Liver (tissue), 9 donors: ENCODE data around the gene SYTL1. TPM values are rescaled to one million over a fixed set of nuclear protein-coding genes. Genes with fewer than 3 reads are reported as not detected.

ENCODE experiments used
- DNase-seq: peaks from one replicate; pipeline ENCODE4 v3.0.0-alpha.2; 2017; ENCODE audit warnings: low spot score
- H3K27ac ChIP-seq, 2 donors: one replicate each; pipeline ENCODE4 v1.7.0; 2013; ENCODE audit warnings: inconsistent platforms in 2 of 2, low read length in 2 of 2, control low read depth in 1 of 2, low read depth in 1 of 2, mild to moderate bottlenecking in 1 of 2
- H3K27me3 ChIP-seq, 4 donors: one replicate each; pipeline versions ENCODE4 v1.6.1 to v1.7.0; 2013; ENCODE audit warnings: low read length in 3 of 4, inconsistent platforms in 1 of 4, mild to moderate bottlenecking in 1 of 4, moderate library complexity in 1 of 4; ENCODE audit not compliant: control insufficient read depth in 4 of 4, insufficient read depth in 4 of 4
- H3K36me3 ChIP-seq, 4 donors: one replicate each; pipeline versions ENCODE4 v1.6.1 to v1.7.0; 2013; ENCODE audit warnings: low read length in 3 of 4, mild to moderate bottlenecking in 3 of 4, low read depth in 1 of 4, moderate library complexity in 1 of 4; ENCODE audit not compliant: control insufficient read depth in 4 of 4, insufficient read depth in 3 of 4
- H3K4me1 ChIP-seq, 4 donors: one replicate each; pipeline versions ENCODE4 v1.6.1 to v1.7.0; 2013; ENCODE audit warnings: low read length in 3 of 4, mild to moderate bottlenecking in 3 of 4, moderate library complexity in 1 of 4; ENCODE audit not compliant: control insufficient read depth in 4 of 4, insufficient read depth in 4 of 4
- H3K4me3 ChIP-seq, 3 donors: one replicate each; pipeline versions ENCODE4 v1.6.1 to v1.7.0; 2013; ENCODE audit warnings: low read length in 3 of 3, control low read depth in 1 of 3, low read depth in 1 of 3, mild to moderate bottlenecking in 1 of 3
- H3K9ac ChIP-seq, 2 donors: one replicate each; pipeline ENCODE4 v1.7.0; 2013; ENCODE audit warnings: low read length in 2 of 2, mild to moderate bottlenecking in 2 of 2, moderate library complexity in 2 of 2, control low read depth in 1 of 2, low read depth in 1 of 2
- H3K9me3 ChIP-seq, 4 donors: one replicate each; pipeline versions ENCODE4 v1.6.1 to v1.7.0; 2013; ENCODE audit warnings: low read length in 3 of 4; ENCODE audit not compliant: control insufficient read depth in 4 of 4
- ATF3 ChIP-seq: IDR thresholded peaks from 2 replicates; pipeline ENCODE4 v1.6.1; 2016; ENCODE audit warnings: antibody characterized with exemption
- EGR1 ChIP-seq, 2 donors: IDR thresholded peaks; 2 replicates each; pipeline ENCODE4 v1.6.1; 2016 to 2018; ENCODE audit warnings: antibody characterized with exemption in 2 of 2, low read depth in 2 of 2
- FOXA1 ChIP-seq: IDR thresholded peaks from 2 replicates; pipeline ENCODE4 v1.6.1; 2016; ENCODE audit warnings: antibody characterized with exemption
- FOXA2 ChIP-seq: IDR thresholded peaks from 2 replicates; pipeline ENCODE4 v1.6.1; 2016; ENCODE audit warnings: antibody characterized with exemption
- GABPA ChIP-seq, 2 donors: IDR thresholded peaks in 1 of 2; conservative IDR thresholded peaks in 1 of 2; 2 replicates each; pipeline ENCODE4 v1.6.1; 2016; ENCODE audit warnings: antibody characterized with exemption in 2 of 2, mild to moderate bottlenecking in 1 of 2, moderate library complexity in 1 of 2
- HNF4A ChIP-seq, 2 donors: conservative IDR thresholded peaks; 2 replicates each; pipeline ENCODE4 v1.6.1; 2016; ENCODE audit warnings: antibody characterized with exemption in 2 of 2, mild to moderate bottlenecking in 2 of 2
- HNF4G ChIP-seq: IDR thresholded peaks from 2 replicates; pipeline ENCODE4 v1.6.1; 2016; ENCODE audit warnings: antibody characterized with exemption
- JUND ChIP-seq, 2 donors: IDR thresholded peaks; 2 replicates each; pipeline ENCODE4 v1.6.1; 2016; ENCODE audit warnings: antibody characterized with exemption in 2 of 2
- MAX ChIP-seq: IDR thresholded peaks from 2 replicates; pipeline ENCODE4 v1.6.1; 2016; ENCODE audit warnings: antibody characterized with exemption
- NR2F2 ChIP-seq: IDR thresholded peaks from 2 replicates; pipeline ENCODE4 v1.6.1; 2016; ENCODE audit warnings: antibody characterized with exemption
- RAD21 ChIP-seq, 2 donors: IDR thresholded peaks; 2 replicates each; pipeline ENCODE4 v1.6.1; 2016; ENCODE audit warnings: antibody characterized with exemption in 2 of 2, mild to moderate bottlenecking in 2 of 2
- REST ChIP-seq: IDR thresholded peaks from 2 replicates; pipeline ENCODE4 v1.6.1; 2016; ENCODE audit warnings: antibody characterized with exemption, mild to moderate bottlenecking
- RXRA ChIP-seq, 2 donors: IDR thresholded peaks; 2 replicates each; pipeline ENCODE4 v1.6.1; 2017 to 2018; ENCODE audit warnings: antibody characterized with exemption in 2 of 2, mild to moderate bottlenecking in 1 of 2
- SP1 ChIP-seq: IDR thresholded peaks from 2 replicates; pipeline ENCODE4 v1.6.1; 2018; ENCODE audit warnings: antibody characterized with exemption, mild to moderate bottlenecking
- TAF1 ChIP-seq: conservative IDR thresholded peaks from 2 replicates; pipeline ENCODE4 v1.6.1; 2016; ENCODE audit warnings: antibody characterized with exemption, mild to moderate bottlenecking
- YY1 ChIP-seq: IDR thresholded peaks from 2 replicates; pipeline ENCODE4 v1.6.1; 2016; ENCODE audit warnings: antibody characterized with exemption, mild to moderate bottlenecking
- ZBTB33 ChIP-seq: IDR thresholded peaks from 2 replicates; pipeline ENCODE4 v1.6.1; 2016; ENCODE audit warnings: antibody characterized with exemption
- WGBS: extraction: QIAGEN DNeasy Blood & Tissue Kit; methylation state at CpG from one replicate; pipeline ENCODE4 v1.1.7; 2013; 5-methylcytosine and 5-hydroxymethylcytosine counted together
- polyA plus RNA-seq, 2 donors: library from polyadenylated mRNA; stranded (reverse) in 1 of 2; unstranded in 1 of 2; fragments of 200-250 nt in 1 of 2; fragments of >200 nt in 1 of 2; fragmentation: Nextera tagmentation in 1 of 2; extraction: Ambion mirVana in 1 of 2; gene quantifications; one replicate each; pipeline versions ENCODE4 v1.2.1 to v1.2.3, GENCODE V29; 2013 to 2015
- total RNA-seq, 2 donors: library from RNA; depleted of rRNA; stranded (reverse); fragments of >200 nt; gene quantifications; one replicate each; pipeline ENCODE4 v1.2.3, GENCODE V29; 2014
- donor health status: healthy.
- donor health status: healthy.
- donor health status: healthy.
- donor health status: healthy.
- donor health status: healthy.

Gene SYTL1
- total and polyA plus RNA-seq, 4 donors: 0.73 to 3.9 (median 1.4) TPM

- 42% methylated on average over 8 of the region's 8 CpGs for WGBS
- Histone ChIP-seq H3K27ac (peak overlapping the region; percentile 37 to 90), H3K9me3 (no peaks in the 10 kb centered on the region), H3K9ac (peak overlapping the region in 1 of 2 donors; percentile 79), H3K4me1 (peaks cover 0 to 34% (median 12%) of the 10 kb centered on the region in 4 donors), H3K4me3 (peak overlapping the region; percentile 66 to 80 (median 72)), H3K27me3 (no peaks in the 10 kb centered on the region), H3K36me3 (no peaks in the 10 kb centered on the region)
- TF ChIP-seq NR2F2: no peak
- no peak for TF ChIP-seq FOXA1
- no peak for TF ChIP-seq HNF4G
- no peak for TF ChIP-seq FOXA2
- TF ChIP-seq ATF3: no peak
- no peak for TF ChIP-seq RXRA (IDR thresholded peaks at IDR 0.05)
- TF ChIP-seq REST: no peak
- TF ChIP-seq TAF1: no peak
- TF ChIP-seq ZBTB33: no peak
- TF ChIP-seq YY1: no peak
- no peak for TF ChIP-seq GABPA (IDR thresholded peaks at IDR 0.05 in 1 of 2, conservative IDR thresholded peaks at IDR 0.05 in 1 of 2)
- no peak for TF ChIP-seq JUND (IDR thresholded peaks at IDR 0.05)
- TF ChIP-seq HNF4A (conservative IDR thresholded peaks at IDR 0.05): no peak
- DNase-seq: no peak
Measured at GRCh38 chr1:27367160-27367650, 25.4 kb downstream of the SYTL1 start.

GRCh38 chr1:27368869-27369582 lies 27.2 kb downstream of the SYTL1 start:
- H3K27ac ChIP-seq: no peak overlapping the region
- no peak for DNase-seq
- no peak overlapping the region for H3K4me3 ChIP-seq
- H3K9me3 ChIP-seq: no peaks in the 10 kb centered on the region
- no peak for TF ChIP-seq RAD21 (IDR thresholded peaks at IDR 0.05)
- TF ChIP-seq ATF3: no peak
- no peak for TF ChIP-seq MAX
- TF ChIP-seq HNF4G: no peak
- no peak for TF ChIP-seq EGR1 (IDR thresholded peaks at IDR 0.05; ENCODE audit: low read depth in 2 of 2)
- TF ChIP-seq HNF4A (conservative IDR thresholded peaks at IDR 0.05): no peak
- no peak for TF ChIP-seq SP1
- no peak for TF ChIP-seq FOXA2
- no peak for TF ChIP-seq JUND (IDR thresholded peaks at IDR 0.05)
- TF ChIP-seq REST: no peak
- no peak for TF ChIP-seq TAF1
- no peak for TF ChIP-seq FOXA1
- no peak for TF ChIP-seq RXRA (IDR thresholded peaks at IDR 0.05)
- TF ChIP-seq YY1: no peak
- no peak overlapping the region for H3K9ac ChIP-seq
- no peaks in the 10 kb centered on the region for H3K36me3 ChIP-seq
- 67% methylated on average over 13 of the region's 13 CpGs for WGBS
- peaks cover 0 to 34% (median 12%) of the 10 kb centered on the region in 4 donors for H3K4me1 ChIP-seq
- no peaks in the 10 kb centered on the region for H3K27me3 ChIP-seq
